Ammon's horn (tissue), 1 donor: ENCODE results near the gene TBX4.
"Not testable (repeated sequence)": the region's sequence is repeated elsewhere in the genome, so short reads cannot be mapped to it uniquely, and the experiment has no call there.

Source experiments
- DNase-seq: peaks from one replicate; pipeline ENCODE4 v3.0.0-alpha.2; 2016; ENCODE audit warnings: low spot score

Gene TBX4

DNA sequence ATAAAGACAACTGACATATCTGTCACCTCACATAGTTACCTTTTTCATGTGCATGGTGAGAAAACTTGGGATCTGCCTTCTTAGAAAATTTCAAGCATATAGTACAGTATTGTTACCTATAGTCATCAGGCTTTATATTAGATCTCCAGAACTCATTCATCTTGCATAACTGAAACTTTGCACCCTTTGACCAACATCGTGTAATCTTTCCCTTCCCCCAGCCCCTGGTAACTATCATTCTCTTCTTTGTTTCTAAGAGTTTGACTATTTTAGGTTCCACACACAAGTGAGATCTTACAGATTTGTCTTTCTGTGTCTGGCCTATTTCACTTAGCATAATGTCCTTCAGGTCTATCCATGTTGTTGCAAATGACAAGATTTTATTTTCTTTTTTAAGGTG is 22.9 kb upstream of the TBX4 start:
- DNase-seq = no peak

GRCh38 chr17:61429831-61430230 is 22.4 kb upstream of the TBX4 start:
- not testable (repeated sequence) for DNase-seq

DNA sequence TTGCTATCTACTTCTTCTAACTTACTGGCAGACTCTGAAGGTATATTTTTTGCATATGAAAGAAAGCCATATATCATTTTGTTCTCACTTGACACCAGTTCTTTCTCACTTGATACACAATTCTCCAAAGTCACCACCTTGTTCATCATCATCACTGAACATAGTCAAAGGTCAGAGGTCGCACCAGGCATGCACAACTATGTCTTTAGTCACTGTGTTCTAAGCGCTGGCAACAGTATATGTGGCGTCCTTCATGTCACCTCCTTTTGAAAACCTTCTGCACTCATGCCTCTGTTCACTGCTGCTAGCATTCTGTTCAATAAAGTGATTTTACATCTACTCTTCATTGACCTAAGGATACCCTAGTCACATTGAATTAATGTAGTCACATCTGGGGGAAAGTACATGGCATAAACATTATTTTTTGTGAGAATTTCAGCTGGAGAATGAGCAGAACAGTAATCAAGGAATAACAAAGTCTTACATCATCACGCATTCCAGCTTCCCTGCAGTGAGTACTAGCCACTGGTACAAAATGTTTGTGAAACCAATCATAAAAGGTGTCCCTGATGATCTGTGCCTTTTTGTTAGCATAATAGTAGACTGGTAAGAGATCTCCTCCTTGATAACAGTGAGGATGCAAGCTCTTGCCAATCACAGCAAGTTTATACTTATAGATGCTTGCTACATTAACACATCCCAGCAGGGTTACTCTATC is 20.5 kb upstream of the TBX4 start:
- no peak for DNase-seq

DNA sequence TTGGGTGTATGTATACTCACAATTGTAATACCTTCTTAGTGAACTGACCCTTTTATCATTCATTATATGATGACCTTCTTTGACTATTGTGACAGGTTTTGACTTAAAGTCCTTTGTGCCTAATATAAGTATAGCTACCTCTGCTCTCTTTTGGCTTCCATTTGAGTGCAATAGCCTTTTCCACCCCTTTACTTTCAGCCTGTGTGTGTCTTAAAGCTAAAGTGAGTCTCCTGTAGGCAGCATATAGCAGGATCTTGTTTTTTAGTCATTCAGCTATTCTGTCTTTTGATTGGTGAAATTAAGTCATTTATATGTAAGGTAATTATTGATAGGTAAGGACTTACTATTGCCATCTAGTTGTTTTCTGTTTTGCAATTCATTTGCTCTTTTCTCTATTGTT is 15.9 kb upstream of the TBX4 start:
- no peak for DNase-seq

DNA sequence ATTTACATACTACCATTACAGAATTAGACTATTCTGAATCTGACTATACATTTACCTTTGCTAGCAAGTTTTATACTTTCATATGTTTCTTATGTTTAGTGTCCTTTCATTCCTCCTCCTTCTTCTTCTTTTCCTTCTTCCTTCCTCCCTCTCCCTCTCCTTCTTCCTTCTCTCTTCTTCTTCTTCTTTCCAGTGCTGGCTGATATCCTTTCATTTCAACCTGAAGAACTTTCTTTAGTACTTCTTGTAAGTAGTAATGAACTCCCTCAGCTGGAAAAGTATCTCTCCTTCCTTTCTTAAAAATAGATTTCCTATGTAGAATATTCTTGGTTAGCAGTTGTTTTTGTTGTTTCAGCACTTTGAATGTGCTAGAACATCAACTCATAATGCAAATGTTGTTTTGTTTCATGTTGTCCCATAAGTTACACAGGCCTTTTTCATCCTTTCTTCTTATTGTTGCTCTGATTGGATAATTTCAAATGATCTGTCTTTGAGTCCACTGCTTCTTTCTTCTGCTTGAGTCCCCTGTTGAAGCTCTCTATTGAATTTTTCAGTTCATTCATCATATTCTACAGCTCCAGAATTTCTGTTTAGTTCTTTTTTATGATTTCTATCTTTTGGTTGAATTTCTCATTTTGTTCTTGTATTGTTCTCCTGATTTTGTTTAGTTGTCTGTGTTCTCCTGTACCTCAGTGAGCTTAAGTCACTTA is 15.1 kb upstream of the TBX4 start:
- DNase-seq = no peak

DNA sequence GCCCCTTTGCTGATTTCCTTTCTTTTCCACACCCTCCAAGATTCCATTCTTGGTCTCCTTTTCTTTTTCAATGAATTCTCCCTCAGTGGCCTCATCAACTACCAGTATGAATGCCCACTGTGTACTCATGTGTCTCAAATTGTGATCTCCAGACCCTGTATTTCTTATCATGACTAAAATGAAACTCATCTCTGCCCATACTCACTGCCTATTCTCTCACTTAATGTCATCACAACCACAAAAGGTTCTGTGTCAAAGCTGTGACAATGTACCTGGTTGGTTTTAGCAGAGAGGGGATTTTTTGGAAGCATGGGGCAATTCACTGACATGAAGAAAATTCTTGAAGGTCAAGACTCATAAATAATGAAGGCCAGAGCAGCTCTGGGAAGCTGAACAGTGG is 11.5 kb upstream of the TBX4 start:
- DNase-seq = no peak

DNA sequence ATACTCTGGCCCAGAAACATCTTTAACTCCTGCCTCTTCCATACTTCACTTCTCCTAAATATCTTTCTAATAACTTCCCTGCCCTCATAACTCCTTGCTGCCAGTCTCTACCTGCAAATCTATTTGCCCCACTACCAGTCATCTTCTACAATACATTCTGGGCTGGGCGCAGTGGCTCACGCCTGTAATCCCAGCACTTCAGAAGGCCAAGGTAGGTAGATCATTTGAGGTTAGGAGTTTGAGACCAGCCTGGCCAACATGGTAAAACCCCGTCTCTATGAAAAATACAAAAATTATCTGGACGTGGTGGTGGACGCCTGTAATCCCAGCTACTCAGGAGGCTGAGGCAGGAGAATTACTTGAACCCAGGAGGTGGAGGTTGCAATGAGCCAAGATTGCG is 10.7 kb upstream of the TBX4 start:
- DNase-seq = not testable (repeated sequence)

- no peak for DNase-seq
These were observed 10.0 kb upstream of the TBX4 start for GRCh38 chr17:61442136-61442775.

GRCh38 chr17:61442878-61443474 is 9.2 kb upstream of the TBX4 start:
- DNase-seq = no peak

GRCh38 chr17:61443475-61443882 is 8.7 kb upstream of the TBX4 start:
- DNase-seq = no peak

GRCh38 chr17:61444075-61444474 is 8.1 kb upstream of the TBX4 start:
- DNase-seq = no peak

DNA sequence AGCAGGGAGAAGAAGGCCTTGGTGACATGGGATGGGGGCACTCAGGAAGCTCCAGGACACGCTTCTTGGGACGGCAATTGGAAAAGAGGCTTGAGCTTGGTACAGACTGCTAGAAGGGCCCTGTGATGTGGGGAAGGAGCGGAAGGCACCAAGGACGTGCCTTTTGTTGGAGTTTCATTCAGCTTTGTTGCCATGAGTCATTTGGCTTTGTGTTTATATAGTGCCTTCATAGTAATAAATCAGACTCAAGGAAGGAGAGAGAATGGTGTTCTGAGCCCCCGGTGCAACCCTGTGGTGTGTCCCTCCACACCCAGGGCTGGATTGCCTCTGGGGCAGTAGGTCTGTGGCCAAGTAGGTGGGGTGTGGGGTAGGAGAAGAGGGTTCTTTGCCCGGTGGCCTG is 7.4 kb upstream of the TBX4 start:
- DNase-seq = no peak

- DNase-seq = no peak
These were observed 4.9 kb upstream of the TBX4 start for GRCh38 chr17:61447358-61447757.

- DNase-seq = no peak
These were observed 4.2 kb upstream of the TBX4 start for GRCh38 chr17:61448042-61448441.

DNA sequence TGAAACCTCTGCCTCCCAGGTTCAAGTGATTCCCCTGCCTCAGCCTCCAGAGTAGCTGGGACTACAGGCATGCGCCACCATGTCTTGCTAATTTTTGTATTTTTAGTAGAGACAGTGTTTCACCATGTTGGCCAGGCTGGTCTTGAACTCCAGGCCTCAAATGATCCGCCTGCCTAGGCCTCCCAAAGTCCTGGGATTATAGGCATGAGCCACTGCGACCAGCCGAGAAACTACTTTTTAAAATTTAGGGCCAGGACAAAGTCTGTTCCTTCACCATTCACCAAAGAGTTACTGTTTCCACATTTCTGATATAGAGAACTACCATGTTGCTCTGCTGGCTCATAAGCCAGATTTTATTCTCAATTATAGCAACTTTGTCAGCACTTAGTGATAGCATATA is 3.1 kb upstream of the TBX4 start:
- not testable (repeated sequence) for DNase-seq

- no peak for DNase-seq
These were observed 2.2 kb upstream of the TBX4 start for GRCh38 chr17:61449707-61450640.

- no peak for DNase-seq
These were observed 1.3 kb upstream of the TBX4 start for GRCh38 chr17:61450641-61451537.

GRCh38 chr17:61451538-61452300 is 503 bp upstream of the TBX4 start:
- DNase-seq = no peak

DNA sequence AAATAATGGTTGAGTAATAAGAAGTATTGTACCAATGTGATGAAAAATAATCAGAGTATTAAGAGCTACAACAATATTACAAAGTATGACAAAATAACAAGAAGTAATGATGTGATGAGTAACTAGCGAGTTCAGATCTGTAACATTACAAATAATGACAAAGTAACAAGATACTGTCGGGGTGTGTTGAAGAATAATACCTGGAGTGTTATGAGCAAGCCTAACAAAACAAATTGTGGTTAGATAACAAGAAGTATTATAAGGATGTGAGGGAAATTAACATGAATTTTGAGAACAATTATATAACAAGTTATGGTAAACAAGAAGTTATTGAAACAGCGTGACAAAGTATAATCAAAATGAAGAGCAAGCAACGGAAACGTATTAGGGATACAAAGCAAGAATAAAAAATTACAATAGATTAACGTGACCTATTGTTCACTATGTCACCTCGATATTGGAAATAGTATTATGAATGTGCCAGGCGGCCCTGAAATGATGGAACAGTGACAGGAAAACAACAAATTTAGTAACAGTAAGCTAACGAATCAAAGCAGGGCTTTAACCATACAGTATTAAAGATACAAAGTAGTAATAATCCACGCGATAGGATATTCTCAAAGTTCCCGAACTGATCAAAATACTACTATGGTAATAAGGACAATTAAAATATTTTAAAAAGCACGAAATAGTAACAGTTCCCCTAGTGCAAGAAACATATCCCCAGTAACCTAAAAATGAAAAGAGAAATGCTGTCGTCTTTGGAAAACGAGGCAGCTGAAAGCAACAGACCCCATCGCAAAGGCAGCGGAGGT is 1.6 kb downstream of the TBX4 start:
- no peak for DNase-seq
